ENCODE measurements around the gene WFDC8.
"Not testable (repeated sequence)": the region's sequence is repeated elsewhere in the genome, so short reads cannot be mapped to it uniquely, and the experiment has no call there.

WFDC8 gene

GRCh38 chr20:45579184-45579583 is at the start of gene WFDC8:
TSS of gene WFDC8 (minus strand) at chr20:45579284. CDS start at chr20:45579247, 37 bp downstream.
- DNase-seq, result no peak

GRCh38 chr20:45626540-45626939 is 47.5 kb upstream of the WFDC8 start:
- DNase-seq, result no peak

- no peak for DNase-seq
Observed at GRCh38 chr20:45621593-45621992, 42.5 kb upstream of the WFDC8 start.

DNA sequence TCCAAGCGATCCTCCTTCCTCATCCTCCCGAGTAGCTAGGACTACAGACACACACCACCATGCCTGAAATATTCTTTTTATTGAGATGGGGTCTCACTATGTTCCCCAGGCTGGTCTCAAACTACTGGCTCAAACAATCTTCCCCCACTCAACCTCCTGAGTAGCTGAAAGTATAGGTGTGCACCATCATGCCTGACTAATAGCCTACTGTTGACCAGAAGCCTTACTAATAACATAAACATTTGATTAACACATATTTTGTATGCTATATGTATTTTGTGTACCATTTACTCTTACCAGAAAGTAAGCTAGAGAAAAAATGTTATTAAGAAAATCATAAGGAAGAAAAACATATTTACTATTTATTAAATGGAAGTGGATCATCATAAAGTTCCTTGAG is 38.5 kb upstream of the WFDC8 start:
- no peak for DNase-seq

DNA sequence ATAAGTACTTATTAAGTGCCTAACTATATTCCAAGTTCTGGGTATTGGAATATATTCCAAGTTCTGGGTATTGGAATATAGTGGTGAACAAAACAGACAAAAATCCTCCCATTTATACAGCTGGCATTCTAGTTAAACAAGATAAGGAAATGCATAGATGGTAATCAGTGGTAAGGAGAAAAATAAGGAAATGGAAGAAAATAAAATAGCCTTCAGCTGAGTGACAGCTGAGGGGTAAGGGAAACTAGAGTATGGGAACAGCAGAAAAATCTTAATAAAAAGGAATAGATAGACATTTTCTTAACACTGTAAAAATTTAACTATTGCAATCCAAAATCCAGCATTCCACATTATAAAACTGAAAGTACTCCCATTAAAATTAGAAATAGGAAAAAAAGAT is 33.2 kb upstream of the WFDC8 start:
- DNase-seq, result no peak

DNA sequence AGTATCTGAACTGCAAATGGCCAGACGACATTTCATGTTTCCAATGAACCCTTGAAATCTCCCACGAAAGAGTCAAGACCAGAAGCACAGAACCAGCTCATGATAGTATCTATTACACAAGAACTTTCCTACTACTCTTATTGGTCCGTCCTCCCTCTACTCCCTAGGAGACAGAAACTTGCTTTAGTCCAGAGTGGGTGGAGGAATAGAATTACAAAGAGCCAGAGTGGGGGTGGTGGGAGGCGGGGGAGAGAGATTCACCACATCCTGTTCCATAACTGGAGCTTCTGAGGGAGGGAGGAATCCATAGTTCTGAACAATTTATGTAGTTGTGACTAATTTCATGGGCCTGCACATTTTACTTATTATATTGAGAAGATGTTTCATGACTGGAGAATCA is 32.0 kb upstream of the WFDC8 start:
- no peak for DNase-seq

- DNase-seq, result no peak
Observed at GRCh38 chr20:45607810-45608209, 28.7 kb upstream of the WFDC8 start.

DNA sequence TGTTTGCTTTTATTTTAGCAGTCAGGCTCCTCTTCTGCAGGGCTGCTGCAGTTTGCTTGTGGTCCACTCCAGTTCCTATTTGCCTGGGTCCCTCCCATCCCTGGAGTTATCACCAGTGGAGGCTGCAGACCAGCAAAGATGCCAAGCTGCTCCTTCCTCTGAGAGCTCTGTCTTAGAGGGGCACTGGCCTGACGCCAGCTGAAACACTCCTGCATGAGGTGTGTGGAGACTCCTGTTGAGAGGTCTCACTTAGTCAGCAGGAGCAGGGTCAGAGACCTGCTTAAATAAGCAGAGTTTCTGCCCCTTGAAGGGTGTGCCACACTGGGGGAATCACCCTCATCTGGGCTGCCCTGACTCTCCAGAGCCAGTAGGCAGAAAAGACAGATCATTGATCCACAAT is 16.2 kb upstream of the WFDC8 start:
- DNase-seq, result no peak

GRCh38 chr20:45593498-45593897 is 14.4 kb upstream of the WFDC8 start:
- DNase-seq, result no peak

DNA sequence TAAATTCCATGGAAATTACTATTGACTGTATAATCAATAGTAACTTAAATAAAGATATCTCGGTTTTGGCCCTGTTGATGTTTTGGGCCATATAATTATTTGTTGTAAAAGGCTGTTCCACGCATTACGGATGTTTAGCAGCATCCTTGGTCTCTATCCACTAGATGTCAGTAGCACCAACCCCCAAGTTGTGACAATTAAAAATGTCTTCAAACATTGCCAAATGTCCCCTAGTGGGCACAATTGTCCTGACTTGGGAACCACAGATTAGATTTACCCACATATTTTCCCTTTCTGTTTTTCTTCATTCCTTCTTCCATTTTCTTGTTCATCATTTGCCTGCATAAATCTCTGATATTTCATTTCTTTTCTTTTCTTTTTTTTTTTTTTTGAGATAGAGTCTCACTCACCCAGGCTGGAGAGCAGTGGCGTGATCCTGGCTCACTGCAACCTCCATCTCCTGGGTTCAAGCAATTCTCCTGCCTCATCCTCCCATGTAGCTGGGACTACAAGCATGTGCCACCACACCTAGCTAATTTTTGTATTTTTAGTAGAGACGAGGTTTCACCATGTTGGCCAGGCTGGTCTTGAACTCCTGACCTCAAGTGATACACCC is 13.6 kb upstream of the WFDC8 start:
- peak; percentile 51 for DNase-seq

DNA sequence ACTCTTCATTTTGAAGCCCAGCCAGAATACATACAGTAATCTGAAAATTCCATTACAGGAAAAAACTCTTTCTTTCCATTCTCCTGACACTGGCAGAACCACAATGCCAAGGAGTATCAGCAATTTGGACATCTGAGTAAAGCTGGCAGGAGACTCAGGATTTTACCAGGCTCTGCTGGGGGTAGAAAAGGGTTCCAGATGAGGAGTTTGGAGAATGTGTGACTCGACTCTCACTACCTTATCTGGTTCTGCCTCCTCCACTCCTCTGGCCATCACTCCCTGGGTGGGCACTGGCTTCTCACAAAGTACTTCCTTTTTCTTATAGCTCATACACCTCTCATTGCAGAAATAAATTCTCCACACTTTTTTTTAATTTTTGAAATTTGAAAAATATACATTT is 10.6 kb upstream of the WFDC8 start:
- no peak for DNase-seq

- DNase-seq, result no peak
Observed at GRCh38 chr20:45588800-45589199, 9.7 kb upstream of the WFDC8 start.

- not testable (repeated sequence) for DNase-seq
Observed at GRCh38 chr20:45585986-45586385, 6.9 kb upstream of the WFDC8 start.

GRCh38 chr20:45584294-45584693 is 5.2 kb upstream of the WFDC8 start:
- not testable (repeated sequence) for DNase-seq

- no peak for DNase-seq
Observed at GRCh38 chr20:45583502-45583901, 4.4 kb upstream of the WFDC8 start.

- no peak for DNase-seq
Observed at GRCh38 chr20:45581702-45582101, 2.6 kb upstream of the WFDC8 start.

DNA sequence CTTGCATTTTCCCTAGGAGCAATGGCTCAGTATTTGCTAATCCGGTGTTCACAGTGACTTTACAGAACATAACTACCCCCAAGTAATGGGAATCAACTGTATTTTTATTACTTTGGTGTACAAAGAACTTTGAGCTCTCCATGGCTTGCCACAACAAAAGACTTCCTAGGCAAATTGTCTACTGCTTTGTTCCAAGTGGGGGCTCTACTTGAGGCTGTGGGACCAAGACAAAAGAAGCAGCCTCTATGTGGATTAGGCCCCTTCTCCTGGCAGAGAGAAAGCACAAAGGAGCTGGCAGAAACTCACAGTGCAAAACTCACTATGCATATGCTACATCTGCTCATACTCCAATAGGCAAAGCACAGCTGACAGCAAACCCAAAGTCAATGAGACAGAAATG is 853 bp downstream of the WFDC8 start:
- DNase-seq, result no peak

GRCh38 chr20:45576995-45577394 is 2.1 kb downstream of the WFDC8 start:
- no peak for DNase-seq

DNA sequence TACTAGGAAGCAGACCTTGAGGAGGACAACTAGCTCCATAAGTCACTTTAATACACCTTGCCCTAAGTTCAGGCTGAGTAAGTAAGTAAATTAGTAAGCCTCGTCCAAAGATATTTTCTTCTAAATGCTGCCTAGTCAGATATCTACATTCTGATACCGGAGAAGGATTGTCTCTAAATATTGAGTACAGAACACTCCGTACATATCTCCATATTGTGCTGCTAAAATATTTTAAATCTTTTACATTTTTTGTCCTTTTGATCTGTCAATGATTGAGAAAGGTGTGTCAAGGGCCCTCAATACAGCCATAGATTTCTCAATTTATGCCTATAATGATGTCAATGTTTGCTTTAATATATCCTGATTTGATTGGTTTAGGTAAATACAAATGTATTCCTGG is 3.2 kb downstream of the WFDC8 start:
- DNase-seq, result no peak

- DNase-seq, result not testable (repeated sequence)
Observed at GRCh38 chr20:45569650-45570049, 9.4 kb downstream of the WFDC8 start.

DNA sequence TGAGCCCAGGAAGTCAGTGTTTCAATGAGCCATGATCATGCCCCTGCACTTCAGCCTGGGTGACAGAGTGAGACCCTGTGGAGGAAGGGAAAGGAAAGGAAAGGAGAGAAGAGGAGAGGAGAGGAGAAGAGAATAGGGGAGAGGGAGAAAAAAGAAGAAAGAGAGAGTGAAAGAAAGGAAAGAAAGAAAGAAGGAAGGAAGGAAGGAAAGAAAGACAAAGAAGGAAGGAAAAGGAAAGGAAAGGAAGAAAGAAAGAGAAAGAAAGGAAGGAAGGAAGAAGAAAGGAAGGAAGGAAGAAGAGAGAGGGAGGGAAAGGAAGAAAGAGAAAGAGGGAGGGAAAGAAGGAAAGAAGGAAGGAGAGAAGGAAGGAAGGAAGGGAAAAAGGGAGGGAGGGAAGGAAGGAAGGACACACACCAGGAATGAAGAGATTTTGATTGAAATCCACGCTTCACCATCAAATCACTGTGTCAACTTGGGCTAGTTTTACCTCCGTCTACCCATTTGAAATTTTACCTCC is 14.3 kb downstream of the WFDC8 start:
- DNase-seq, result no peak

GRCh38 chr20:45555198-45555597 is 23.9 kb downstream of the WFDC8 start:
- DNase-seq, result no peak

- peak; percentile 81 for DNase-seq
Observed at GRCh38 chr20:45552456-45552855, 26.6 kb downstream of the WFDC8 start.

DNA sequence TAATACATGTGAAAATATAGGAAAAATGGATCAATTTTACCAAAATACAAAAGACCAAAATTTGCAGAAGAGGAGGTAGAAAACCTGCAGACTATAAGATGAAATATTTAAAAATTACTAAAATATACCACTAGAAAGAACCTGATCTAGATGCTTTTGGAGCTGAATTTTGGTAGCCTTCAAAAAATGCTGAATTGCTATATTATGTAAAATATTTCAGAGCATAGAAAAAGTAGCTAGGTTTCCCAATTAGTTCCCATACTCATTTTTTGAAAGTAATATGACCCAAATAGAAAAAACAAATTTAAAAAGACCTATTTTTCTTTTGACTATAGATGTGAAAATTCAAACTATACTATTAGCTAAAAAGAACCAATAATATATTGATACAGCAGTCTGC is 28.3 kb downstream of the WFDC8 start:
- DNase-seq, result no peak

- DNase-seq, result no peak
Observed at GRCh38 chr20:45548410-45548809, 30.7 kb downstream of the WFDC8 start.

Data from NCI-H1105 treated with DMSO at 0.1 percent for 48 hours (cell line).